DLD1 (cell line): Measurements from ENCODE around the gene RASSF6.
"Not testable (repeated sequence)": the region's sequence is repeated elsewhere in the genome, so short reads cannot be mapped to it uniquely, and the experiment has no call there.

ENCODE experiments used
- in situ Hi-C: cut with HindIII; loops from 2 replicates; pipeline ENCODE4 v1.10.0; 2017; ENCODE audit warnings: low sequenced_read_pairs

Gene RASSF6

GRCh38 chr4:73614311-73614867, 5.8 kb downstream of the RASSF6 start:
- in situ Hi-C loops = no loop called here

- in situ Hi-C loops = no loop called here
These were observed 7.1 kb downstream of the RASSF6 start for GRCh38 chr4:73613130-73613529.

GRCh38 chr4:73612032-73612431, 8.2 kb downstream of the RASSF6 start:
- in situ Hi-C loops = no loop called here

- in situ Hi-C loops = no loop called here
These were observed 10.5 kb downstream of the RASSF6 start for GRCh38 chr4:73609706-73610105.

GRCh38 chr4:73608689-73609594, 11.3 kb downstream of the RASSF6 start:
- in situ Hi-C loops = no loop called here

- in situ Hi-C loops = no loop called here
These were observed 12.7 kb downstream of the RASSF6 start for GRCh38 chr4:73607375-73608033.

- in situ Hi-C loops = no loop called here
These were observed 13.7 kb downstream of the RASSF6 start for GRCh38 chr4:73606465-73606974.

GRCh38 chr4:73603854-73604584, 16.2 kb downstream of the RASSF6 start:
- in situ Hi-C loops = no loop called here

- in situ Hi-C loops = no loop called here
These were observed 16.9 kb downstream of the RASSF6 start for GRCh38 chr4:73603271-73603710.

GRCh38 chr4:73600954-73601353, 19.3 kb downstream of the RASSF6 start:
- in situ Hi-C loops = no loop called here

- in situ Hi-C loops = no loop called here
These were observed 21.1 kb downstream of the RASSF6 start for GRCh38 chr4:73599182-73599581.

- in situ Hi-C loops = no loop called here
These were observed 22.6 kb downstream of the RASSF6 start for GRCh38 chr4:73597594-73597993.

GRCh38 chr4:73597183-73597582, 23.1 kb downstream of the RASSF6 start:
- in situ Hi-C loops = not testable (repeated sequence)

- in situ Hi-C loops = no loop called here
These were observed 24.2 kb downstream of the RASSF6 start for GRCh38 chr4:73596001-73596400.

- in situ Hi-C loops = loop anchor here (5.0 kb wide), 1 partner anchor 69 kb away; no protein-coding TSS in a partner anchor
These were observed 26.5 kb downstream of the RASSF6 start for GRCh38 chr4:73593631-73594241.

GRCh38 chr4:73589887-73590801, 30.1 kb downstream of the RASSF6 start:
- in situ Hi-C loops = loop anchor here (5.0 kb wide), 1 partner anchor 72 kb away; no protein-coding TSS in a partner anchor

- in situ Hi-C loops = no loop called here
These were observed 30.9 kb downstream of the RASSF6 start for GRCh38 chr4:73589261-73589847.

- in situ Hi-C loops = no loop called here
These were observed 31.6 kb downstream of the RASSF6 start for GRCh38 chr4:73588613-73589012.

- in situ Hi-C loops = no loop called here
These were observed 33.6 kb downstream of the RASSF6 start for GRCh38 chr4:73586666-73587065.
